Measurements from ENCODE around the gene THRSP. TPM values are rescaled to one million over a fixed set of nuclear protein-coding genes. Genes with fewer than 3 reads are reported as not detected.
"Not testable (repeated sequence)": the region's sequence is repeated elsewhere in the genome, so short reads cannot be mapped to it uniquely, and the experiment has no call there.

THRSP gene
- total RNA-seq, 1 experiment from 2014 or later: not detected

GRCh38 chr11:78086521-78087074 is 22.9 kb downstream of the THRSP start:
- not testable (repeated sequence) for DNase-seq (ENCODE audit: low spot score)

GRCh38 chr11:78094250-78094649 is 30.6 kb downstream of the THRSP start:
- no peak for DNase-seq (ENCODE audit: low spot score)

GRCh38 chr11:78097666-78098385 is 34.2 kb downstream of the THRSP start:
- DNase-seq (ENCODE audit: low spot score): no peak

- DNase-seq (ENCODE audit: low spot score): no peak
Observed at GRCh38 chr11:78099666-78100065, 36.0 kb downstream of the THRSP start.

GRCh38 chr11:78100261-78100660 is 36.6 kb downstream of the THRSP start:
- DNase-seq (ENCODE audit: low spot score): no peak

- no peak for DNase-seq (ENCODE audit: low spot score)
Observed at GRCh38 chr11:78100676-78101472, 37.2 kb downstream of the THRSP start.

GRCh38 chr11:78109081-78110015 is 45.7 kb downstream of the THRSP start:
- no peak for DNase-seq (ENCODE audit: low spot score)

GRCh38 chr11:78110351-78110750 is 46.7 kb downstream of the THRSP start:
- DNase-seq (ENCODE audit: low spot score): no peak

GRCh38 chr11:78110830-78111229 is 47.2 kb downstream of the THRSP start:
- DNase-seq (ENCODE audit: low spot score): no peak

GRCh38 chr11:78111298-78111697 is 47.6 kb downstream of the THRSP start:
- no peak for DNase-seq (ENCODE audit: low spot score)

- no peak for DNase-seq (ENCODE audit: low spot score)
Observed at GRCh38 chr11:78112582-78113275, 49.1 kb downstream of the THRSP start.

Other genes with a start within 250 kb of the THRSP start
- gene RSF1, start 243.1 kb upstream of the THRSP start, total RNA-seq (2014; rRNA removed; shearing (Covaris generic)): 29.2 and 55.5 TPM in 2 replicates
- 37.7 and 39.6 TPM in 2 replicates for gene AAMDC, start 242.7 kb upstream of the THRSP start, total RNA-seq (2014; rRNA removed; shearing (Covaris generic))
- 25.8 and 26.5 TPM in 2 replicates for gene INTS4, start 69.2 kb upstream of the THRSP start, total RNA-seq (2014; rRNA removed; shearing (Covaris generic))
- gene KCTD14, start 40.6 kb upstream of the THRSP start, total RNA-seq (2014; rRNA removed; shearing (Covaris generic)): 0.09 TPM in 1 of 2 replicates, not detected in the other
- 174 and 231 TPM in 2 replicates for gene NDUFC2, start 16.0 kb downstream of the THRSP start, total RNA-seq (2014; rRNA removed; shearing (Covaris generic))
- gene ALG8, start 75.8 kb downstream of the THRSP start, total RNA-seq (2014; rRNA removed; shearing (Covaris generic)): 82.7 and 164 TPM in 2 replicates
- gene KCTD21, start 124.8 kb downstream of the THRSP start, total RNA-seq (2014; rRNA removed; shearing (Covaris generic)): 4.8 and 5.2 TPM in 2 replicates
- gene USP35, start 125.1 kb downstream of the THRSP start, total RNA-seq (2014; rRNA removed; shearing (Covaris generic)): 4.6 and 5.8 TPM in 2 replicates